H4 (cell line): ENCODE data around the gene CDK8. TPM values are rescaled to one million over a fixed set of nuclear protein-coding genes. Genes with fewer than 3 reads are reported as not detected.
A peak's percentile ranks its signal among the peaks of the same experiment; 100 is the strongest.
"Not testable (repeated sequence)": the region's sequence is repeated elsewhere in the genome, so short reads cannot be mapped to it uniquely, and the experiment has no call there.

Experiments used
- DNase-seq: peaks from one replicate; pipeline ENCODE4 v3.0.0-alpha.2; 2015; ENCODE audit warnings: low spot score
- total RNA-seq: library from RNA; depleted of rRNA; stranded (reverse); fragments of >200 nt; shearing (Covaris generic); gene quantifications from 2 replicates; pipeline ENCODE4 v1.2.3, GENCODE V29; 2014

Gene CDK8
- total RNA-seq, 1 experiment from 2014 or later: 14.7 TPM

DNA sequence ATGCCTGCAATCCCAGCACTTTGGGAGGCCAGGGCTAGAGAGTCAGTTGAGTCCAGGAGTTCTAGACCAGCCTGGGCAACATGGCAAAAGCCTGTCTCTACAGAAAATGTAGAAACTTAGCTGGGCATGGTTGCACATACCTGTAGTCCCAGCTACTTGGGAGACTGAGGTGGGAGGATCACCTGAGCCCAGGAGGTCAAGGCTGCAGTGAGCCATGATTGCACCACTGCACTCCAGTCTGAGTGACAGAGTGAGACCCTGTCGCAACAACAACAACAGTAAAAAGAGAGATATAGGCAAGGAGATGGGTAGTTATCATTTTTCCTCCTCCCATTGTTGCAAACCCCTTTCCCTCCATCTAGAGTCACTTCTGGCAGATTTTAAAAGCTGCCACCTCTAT, 62.2 kb downstream of the CDK8 start:
- not testable (repeated sequence) for DNase-seq

DNA sequence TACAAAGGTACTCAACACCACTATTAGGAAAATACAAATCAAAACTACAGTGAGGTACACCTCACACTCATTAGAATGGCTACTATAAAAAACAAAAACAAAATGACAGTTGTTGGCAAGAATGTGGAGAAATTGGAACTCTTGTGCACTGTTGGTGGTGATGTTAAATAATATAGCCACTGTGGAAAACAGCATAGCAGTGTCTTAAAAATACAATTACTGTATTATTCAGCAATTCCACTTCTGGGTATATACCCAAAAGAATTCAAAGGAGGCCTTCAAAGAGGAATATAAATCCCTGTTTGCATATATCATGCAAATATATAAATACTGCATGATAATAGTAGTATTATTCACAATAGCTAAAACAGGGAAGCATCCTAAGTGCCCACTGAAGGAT, 66.8 kb downstream of the CDK8 start:
- no peak for DNase-seq

DNA sequence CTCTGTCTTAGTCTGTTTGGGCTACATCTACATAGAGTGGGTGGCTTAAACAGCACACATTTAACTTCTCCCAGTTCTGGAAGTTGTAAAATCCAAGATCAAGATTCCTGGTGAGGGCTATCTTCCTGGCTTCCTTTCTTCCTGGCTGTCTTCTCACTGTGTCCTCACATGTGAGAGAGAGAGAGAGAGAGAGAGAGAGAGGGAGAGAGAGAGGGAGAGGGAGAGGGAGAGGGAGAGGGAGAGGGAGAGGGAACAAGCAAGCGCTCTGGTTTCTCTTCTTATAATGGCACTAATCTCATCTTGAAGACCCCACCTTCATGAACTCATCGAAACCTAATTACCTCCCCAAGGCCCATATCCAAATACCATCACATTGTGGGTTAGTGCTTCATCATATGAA, 69.2 kb downstream of the CDK8 start:
- no peak for DNase-seq

DNA sequence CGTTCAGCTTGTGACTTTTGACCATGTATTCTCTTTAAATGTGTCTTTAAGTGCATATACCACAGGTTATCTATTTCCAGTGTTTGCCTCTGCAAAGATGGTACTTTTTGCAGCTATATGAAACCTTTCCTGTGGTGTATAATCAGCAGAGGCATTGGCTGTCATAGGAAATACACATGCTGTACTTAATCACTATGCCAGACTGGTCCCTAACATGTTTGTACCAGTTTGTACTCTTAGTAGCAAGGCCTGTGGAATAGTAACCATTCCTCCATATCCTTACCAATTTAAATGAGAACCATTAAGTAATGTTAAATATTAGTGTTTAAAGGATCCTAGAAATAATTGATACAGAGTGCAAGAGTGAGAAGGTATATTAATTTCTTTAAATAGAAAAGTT, 69.8 kb downstream of the CDK8 start:
- no peak for DNase-seq

DNA sequence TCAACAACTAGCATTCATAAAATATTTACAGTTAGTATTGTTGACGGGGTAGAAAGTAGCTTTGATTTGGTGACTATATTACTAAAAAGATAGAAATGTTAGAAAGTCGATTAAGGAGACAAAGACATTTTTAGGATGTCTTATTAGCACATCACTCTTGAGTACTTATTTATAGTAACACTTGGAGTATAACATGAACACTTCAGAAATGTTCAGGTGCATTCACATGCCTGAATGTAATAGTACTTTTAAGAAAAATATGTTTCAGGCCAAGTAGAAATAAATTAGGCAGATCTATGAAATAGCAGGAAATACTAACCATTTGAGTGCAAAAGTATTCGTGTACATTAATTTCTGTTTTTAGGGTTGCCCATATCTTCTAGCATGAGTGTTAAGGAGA, 70.4 kb downstream of the CDK8 start:
- no peak for DNase-seq

DNA sequence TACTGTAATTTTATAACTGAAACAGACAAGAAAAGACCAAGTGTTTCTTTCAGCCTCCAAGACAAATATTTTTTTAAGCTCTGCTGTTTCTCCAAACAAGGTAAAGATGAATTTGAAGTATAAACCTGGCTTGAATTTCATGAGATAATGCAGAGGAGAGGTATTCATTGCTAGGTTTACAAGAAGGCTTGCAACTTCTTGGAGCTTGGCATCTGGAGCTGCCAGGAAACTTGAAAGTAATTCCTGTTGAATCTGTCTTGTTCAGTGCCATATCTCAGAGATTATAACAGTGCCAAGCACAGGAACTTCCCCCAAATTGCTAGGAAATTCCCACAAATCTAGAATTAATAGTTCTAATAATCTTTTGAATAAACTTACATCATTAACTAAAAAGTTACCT, 70.9 kb downstream of the CDK8 start:
- no peak for DNase-seq

DNA sequence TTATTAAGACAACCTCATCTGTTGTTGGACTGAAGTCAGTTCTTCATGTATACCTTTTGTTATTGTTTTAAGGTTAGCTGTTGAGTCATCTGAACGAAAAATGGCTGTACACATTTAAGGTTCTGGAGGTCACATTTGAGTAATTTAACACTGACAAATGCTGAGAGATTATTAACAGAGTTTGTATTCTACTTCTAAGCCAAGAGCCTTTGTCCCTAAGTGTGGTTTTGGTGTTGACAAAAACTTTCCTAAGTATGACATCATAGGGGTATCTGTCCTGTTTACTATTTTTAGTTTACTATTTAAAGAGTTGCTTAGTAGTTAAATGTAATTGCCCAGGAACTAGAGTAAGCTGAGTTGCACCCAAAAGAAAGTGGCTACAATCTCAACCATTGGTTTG, 71.9 kb downstream of the CDK8 start:
- DNase-seq: peak; percentile 5

DNA sequence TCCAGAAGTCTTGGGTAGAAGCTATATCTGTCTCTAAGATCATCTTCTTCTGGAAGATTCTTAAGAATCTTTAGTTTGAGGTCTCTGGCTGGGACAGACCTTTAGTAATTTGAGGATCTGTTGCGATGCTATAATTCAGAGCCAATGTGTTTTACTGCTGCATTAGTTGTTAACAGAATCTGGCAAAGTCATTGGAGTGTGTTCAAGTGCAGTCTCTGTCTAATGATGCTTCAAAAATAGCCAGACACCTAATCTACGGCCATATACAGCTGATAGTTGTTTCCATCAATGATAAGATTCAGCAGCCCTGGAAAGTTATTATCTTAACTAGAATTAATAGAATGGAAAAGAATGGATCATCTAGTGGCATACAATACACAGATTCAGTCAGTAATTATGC, 72.6 kb downstream of the CDK8 start:
- no peak for DNase-seq

DNA sequence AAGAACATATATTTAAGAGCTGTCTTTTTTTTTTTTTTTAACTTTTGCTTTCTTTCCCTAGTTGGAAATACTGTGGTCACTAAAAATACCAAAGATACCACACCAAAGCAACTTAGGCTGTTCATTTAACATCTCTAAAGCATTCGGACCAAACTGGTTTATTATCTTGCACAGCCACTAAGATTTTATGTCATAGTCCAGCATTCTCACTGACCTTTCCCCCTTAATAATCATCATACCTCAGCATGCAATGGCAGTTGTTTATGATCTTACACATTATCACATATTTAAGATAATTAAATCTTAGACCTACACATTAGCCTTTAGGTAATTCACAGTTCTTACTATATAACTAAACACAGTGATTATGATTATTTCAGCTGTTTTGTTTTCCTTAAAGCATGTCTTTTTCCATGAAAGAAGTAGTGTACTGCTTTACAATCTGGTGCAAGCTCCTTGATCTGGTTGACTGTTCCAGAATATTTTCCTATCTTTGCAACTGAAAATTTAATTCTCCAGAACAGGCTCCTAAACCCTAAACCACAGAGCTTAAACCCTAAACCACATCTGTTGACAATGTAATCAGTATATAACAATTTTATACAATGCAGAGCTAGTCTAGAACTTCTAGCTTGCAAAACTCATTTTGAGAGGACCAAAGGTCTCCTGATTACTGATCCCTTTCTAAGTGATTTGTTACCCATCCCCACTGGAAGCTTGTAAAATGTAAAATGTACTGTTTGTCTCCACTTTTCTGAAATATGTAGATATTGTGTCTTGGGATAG, 74.2 kb downstream of the CDK8 start:
- peak; percentile 6 for DNase-seq

DNA sequence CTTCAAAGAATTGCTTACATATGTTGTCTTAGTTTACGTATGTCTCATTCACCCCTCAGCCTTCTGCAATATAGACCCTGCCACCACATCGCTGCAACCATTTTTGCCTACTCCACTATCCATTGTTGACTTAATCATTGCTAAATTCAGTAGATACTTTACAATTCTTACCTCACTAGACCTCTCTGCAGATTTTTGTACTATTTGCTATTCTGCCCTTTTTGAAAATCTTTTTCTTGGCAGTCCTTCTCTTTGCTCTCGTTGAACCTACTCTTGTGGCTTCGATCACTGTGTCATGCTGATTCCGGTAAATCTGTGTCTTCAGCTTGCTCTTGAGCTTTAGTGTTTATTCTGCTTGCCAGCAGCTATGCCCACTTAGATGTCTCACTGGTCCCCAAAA, 81.2 kb downstream of the CDK8 start:
- no peak for DNase-seq

DNA sequence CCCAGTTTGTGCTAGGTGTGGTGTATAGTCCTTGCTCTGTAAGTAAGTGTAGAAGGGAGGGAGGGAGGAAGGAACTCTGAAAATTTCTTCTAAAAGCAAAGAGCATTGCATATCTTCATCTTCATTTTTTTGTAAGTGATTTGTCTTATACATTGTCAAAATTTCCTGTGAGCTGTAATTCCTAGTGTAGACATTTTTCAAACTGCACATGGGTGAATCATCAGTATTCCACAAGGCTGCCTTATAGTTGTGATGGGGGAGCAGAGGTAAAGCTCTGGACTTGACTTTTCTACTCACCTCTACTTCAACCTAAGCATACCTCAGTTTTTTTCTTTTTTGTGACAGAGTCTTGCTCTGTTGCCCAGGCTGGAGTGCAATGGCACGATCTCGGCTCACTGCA, 86.9 kb downstream of the CDK8 start:
- DNase-seq: no peak

DNA sequence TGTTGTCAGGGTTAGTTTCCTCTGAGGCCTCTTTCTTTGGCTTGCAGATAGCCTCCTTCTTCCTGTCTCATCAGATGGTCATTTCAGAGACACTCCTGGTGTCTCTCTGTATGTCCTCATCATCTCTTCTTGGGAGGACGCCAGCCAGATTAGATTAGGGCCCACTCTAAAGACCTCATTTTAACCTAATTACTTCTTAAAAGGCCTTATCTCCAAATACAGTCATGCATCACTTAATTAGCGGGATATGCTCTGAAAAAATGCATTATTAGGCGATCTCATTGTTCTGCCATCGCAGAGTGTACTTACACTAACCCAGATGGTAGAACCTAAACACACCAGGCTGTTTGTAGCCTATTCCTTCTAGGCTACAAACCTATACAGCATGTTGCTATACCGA, 89.0 kb downstream of the CDK8 start:
- DNase-seq: no peak

DNA sequence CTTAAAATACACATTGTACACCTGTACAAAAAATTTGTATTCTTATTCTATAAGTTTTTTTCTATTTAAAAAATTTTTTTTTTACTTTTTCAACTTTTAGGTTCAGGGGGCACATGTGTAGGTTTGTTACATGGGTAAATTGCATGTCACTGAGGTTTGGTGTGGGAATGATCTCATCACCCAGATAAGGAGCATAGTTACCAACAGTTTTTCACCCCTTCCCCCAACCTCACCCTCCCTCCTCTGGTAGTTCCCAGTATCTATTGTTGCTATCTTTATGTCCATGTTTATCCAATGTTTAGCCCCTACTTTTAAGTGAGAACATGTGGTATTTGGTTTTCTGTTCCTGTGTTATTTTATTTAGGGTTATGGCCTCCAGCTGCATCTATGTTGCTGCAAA, 89.9 kb downstream of the CDK8 start:
- DNase-seq: no peak

DNA sequence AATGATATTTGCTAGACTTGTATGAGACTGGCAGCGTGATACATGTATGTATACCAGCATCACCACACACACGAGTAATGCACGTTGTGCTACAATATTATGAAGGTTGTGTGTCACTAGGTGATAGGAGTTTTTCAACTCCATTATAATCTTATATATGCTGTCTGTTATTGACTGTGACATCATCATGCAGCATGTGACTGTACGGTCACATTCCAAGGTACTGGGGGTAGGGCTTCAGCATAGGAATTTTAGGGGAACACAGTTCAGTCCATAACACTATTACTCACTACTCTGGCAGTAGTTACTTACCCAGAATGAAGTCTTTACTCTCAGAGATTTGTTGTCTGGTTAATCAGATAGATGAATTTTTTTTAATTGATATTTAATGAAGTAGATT, 91.1 kb downstream of the CDK8 start:
- DNase-seq: no peak

DNA sequence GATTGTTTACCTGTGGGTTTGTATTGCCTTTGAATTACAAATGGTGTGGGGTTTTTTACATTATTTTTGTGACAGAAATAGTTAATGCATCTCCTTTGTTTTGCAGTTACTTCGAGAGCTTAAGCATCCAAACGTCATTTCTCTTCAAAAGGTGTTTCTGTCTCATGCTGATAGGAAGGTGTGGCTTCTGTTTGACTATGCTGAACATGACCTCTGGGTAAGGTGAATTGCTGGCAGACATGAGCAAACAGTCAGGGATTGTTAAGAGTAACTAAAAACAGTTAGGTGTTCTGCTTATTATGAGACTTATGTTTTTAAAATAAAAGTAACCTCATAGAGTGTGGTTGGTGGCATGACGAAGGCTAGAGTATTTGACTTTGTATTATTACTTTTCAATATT, 95.0 kb downstream of the CDK8 start:
- DNase-seq: no peak

DNA sequence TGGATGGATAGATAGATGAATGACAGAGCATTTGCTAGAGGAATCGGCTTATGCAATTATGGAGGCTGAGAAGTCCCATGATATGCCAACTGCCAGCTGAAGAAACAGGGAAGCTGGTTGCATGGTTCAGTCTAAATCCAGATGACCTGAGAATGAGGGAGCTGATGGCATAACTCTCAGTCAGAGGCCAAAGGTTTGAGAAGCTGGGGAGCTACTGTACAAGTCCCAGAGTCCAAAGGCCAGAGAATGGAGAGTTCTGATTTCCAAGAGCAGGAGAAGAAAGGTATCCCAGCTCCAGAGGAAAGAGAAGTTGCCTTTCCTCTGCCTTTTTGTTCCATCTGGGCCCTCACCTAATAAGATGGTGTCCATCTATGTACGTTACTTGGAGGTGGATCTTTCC, 108.3 kb downstream of the CDK8 start:
- DNase-seq: no peak

DNA sequence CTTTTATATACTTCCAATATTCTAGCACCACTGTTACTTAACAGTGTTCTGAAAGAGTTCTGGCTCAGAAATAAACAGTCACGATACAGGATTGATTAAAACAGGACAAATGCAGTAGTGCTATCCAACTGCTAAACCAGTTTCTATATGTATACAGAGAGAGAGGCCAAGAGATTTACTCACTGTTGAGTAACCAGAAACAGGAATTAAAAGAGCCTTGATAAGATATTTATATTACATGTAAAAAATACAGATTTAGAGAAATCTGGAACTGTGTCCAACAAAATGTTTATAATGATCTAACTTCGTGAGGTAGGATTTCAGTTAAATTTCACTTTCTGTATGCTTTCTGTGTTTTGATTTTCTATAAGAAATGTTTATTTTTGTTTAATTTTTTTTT, 116.6 kb downstream of the CDK8 start:
- DNase-seq: no peak

DNA sequence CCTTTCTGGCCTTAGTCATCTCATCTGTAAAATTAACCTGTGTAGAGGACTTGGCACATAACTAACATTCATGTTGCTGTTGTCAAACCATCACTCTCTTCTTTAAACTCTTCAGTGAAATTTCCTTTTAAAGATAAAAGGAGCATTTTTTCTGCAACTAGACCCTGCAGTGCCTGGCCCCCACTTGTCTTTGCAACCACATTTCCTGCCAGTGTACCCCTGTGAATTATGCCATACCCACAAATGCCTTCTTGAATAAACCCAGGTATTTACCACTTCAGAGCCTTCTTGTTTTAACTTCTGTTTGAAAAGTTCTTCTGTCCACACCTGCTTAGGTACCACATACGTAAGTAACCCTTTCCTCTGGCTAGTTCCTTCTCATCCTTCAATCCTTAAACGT, 118.8 kb downstream of the CDK8 start:
- no peak for DNase-seq

DNA sequence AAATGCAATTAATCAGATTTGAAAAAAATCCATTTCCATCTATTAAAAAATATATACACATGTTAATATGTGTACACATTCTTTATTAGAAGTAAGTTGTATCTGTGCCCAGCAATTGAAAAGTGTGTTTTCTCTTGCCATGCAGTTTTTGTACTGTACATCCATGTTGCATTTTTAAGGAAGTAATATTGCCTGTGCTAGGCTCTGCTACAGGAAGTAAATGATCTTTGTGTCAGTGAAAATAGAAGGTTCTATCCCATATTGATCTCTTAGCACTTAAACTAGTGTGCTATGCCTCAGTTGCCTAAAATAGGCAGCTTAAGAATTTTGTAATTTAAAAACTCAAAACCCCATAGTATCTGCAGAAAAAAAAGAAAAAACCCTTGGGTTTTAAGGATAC, 122.5 kb downstream of the CDK8 start:
- no peak for DNase-seq

DNA sequence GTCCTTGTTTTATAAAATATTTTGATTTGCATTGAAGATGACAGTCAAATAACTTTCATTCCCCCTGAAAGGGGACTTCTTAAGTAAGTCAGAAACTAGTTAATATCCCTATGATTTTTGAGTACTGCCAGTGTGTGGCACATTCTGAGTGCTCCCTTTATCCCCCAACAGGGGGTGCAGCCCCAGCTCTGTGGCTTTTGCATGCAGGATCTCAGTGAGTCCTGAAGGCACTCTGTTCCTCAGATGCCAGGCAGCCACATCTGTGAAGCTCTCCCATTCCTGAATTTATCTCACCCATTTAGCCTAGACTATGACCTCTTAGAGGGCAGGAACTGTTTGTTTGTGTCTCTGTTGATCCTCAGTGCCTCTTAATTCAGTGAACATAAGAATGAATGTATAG, 123.1 kb downstream of the CDK8 start:
- DNase-seq: peak; percentile 4

DNA sequence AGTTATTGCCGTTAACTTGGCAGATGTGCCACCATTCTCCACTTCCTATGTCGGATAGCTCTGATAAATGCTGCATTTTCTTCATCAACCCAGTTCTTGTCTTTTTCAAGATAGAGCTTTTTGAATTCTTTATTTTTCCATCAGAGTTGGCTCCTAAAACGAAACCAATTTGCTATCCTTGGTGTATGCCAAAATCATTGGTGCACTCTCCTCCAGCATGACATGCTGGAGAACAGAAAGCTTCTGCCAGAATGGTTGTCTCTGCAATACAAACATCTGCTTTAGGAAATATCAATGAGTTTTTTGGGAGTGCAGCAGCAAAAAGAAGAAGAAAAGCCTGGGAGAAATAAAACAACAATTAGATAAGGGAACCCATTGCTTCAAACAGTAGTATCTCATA, 124.2 kb downstream of the CDK8 start:
- no peak for DNase-seq

DNA sequence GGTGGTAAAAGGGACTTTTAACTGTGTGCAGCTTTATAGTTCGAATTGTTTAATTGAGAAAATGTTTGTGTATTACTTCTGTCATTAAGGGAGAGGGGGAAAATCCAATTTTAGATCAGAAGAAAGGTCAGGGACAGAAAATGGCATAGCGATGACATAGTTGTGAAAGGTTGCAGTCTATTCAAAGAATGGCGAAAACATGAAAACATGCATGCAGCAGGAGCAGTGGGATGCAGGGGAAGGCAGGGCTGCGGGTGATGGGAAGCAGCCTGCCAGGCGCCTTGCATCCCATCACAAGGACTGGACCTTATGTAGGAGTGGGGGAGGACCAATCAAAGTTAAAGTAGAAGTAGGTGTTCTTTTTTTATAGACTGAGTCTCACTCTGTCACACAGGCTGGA, 125.9 kb downstream of the CDK8 start:
- DNase-seq: no peak

DNA sequence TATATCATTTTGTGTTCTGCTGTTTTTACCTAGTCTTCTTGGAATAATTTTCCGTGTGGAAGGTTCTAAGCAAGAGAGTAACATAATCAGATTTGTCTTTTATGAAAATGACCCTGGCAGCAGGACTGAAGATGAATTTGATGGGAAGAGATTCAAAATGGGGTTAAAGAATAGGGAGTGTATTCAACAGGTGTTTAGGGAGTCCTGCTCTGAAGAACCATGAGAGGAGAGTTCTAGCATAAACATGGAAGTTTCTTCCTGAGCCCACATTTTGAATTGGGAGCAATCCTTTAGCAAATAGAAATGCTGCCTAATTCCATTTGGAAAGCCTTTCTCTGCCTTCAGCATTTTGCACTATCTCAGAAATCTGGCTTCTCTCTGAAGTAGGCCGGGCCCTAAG, 127.0 kb downstream of the CDK8 start:
- no peak for DNase-seq

DNA sequence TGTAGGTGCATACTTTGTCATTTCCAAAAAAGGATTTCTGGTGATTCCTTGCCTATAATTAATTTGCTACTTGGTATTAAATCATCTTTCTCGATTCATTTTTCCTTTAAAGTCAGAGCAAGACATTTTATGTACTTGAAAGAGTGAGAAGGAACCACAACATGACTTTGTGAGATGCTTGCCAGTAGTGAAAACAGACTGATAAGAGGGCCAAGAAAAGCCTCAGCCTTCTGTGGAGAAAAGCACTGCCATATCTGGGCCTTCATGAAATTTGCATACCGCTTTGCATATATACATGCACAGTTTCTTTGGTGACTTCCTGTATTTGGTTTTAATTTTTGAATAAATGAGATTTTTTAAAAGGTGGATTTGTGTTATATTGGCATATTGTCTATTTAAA, 128.4 kb downstream of the CDK8 start:
- no peak for DNase-seq
